Esophagus muscularis mucosa (tissue), 3 donors: Measurements from ENCODE around the gene RTEL1.

Experiments
- CTCF ChIP-seq, 3 experiments: fragments of 200-600 bp in 2 of 3; fragments of 450-650 bp in 1 of 3; sonication (generic) in 2 of 3; IDR thresholded peaks; one replicate each; pipeline ENCODE4 v1.5.1; 2017 to 2019; ENCODE audit warnings: antibody characterized with exemption in 3 of 3, mild to moderate bottlenecking in 2 of 3, moderate library complexity in 1 of 3
- POLR2A ChIP-seq: fragments of 450-650 bp; IDR thresholded peaks from one replicate; pipeline ENCODE4 v1.6.1; 2017; ENCODE audit warnings: antibody characterized with exemption, moderate library complexity, mild to moderate bottlenecking, low read depth

GRCh38 chr20:63695424-63696305 lies 37.6 kb downstream of the RTEL1 start:
- TF ChIP-seq CTCF (IDR thresholded peaks at IDR 0.05) (no peak), POLR2A (no peak)
